ENCODE measurements around the gene ACACB. TPM values are rescaled to one million over a fixed set of nuclear protein-coding genes. Genes with fewer than 3 reads are reported as not detected.

ACACB gene
- polyA plus RNA-seq, 2 of the 4 experiments (the other 2 are of a cell fraction): 6.8 to 7.6 TPM

GRCh38 chr12:109167781-109168180 lies 51.4 kb downstream of the ACACB start:
- WGBS (ENCODE audit: missing lambda C conversion rate): 89% methylated on average over 18 of the region's 18 CpGs
- no peak for DNase-seq (ENCODE audit: low read depth in 1 of 2, low spot score in 1 of 2)
- ChIA-PET CTCF (interaction anchor here (0.6 to 1.1 kb wide), 3 partner anchors 22 to 260 kb away, joined by 3 read pairs; no protein-coding TSS in a partner anchor), POLR2A (no interaction called here)
- H3K4me1 ChIP-seq: no peaks in the 10 kb centered on the region
- H3K4me3 ChIP-seq: no peak overlapping the region
- H3K27ac ChIP-seq: no peak overlapping the region
- no peak overlapping the region for H3K4me2 ChIP-seq
- no peak for FAIRE-seq
- no peak for TF ChIP-seq GATA3 (IDR thresholded peaks at IDR 0.05; ENCODE audit: borderline replicate concordance)
- no peak for TF ChIP-seq CBX8 (IDR thresholded peaks at IDR 0.05)
- no peak for TF ChIP-seq HMGXB4 (CRISPR knock-in tag; IDR thresholded peaks at IDR 0.05; ENCODE audit: borderline replicate concordance)
- TF ChIP-seq TP53 (CRISPR knock-in tag; IDR thresholded peaks at IDR 0.05): no peak
- TF ChIP-seq FOSL2 (IDR thresholded peaks at IDR 0.05): no peak
- no peak for TF ChIP-seq FOSL2 (CRISPR knock-in tag; IDR thresholded peaks at IDR 0.05)
- TF ChIP-seq SMC3 (IDR thresholded peaks at IDR 0.05): no peak
- TF ChIP-seq ESRRA (IDR thresholded peaks at IDR 0.05; ENCODE audit: borderline replicate concordance, low read length): no peak
- no peak for TF ChIP-seq POLR2AphosphoS2 (conservative IDR thresholded peaks at IDR 0.05; ENCODE audit: low read length)
- TF ChIP-seq JUNB (IDR thresholded peaks at IDR 0.05): no peak
- no peak for TF ChIP-seq HDAC2 (IDR thresholded peaks at IDR 0.05)
- TF ChIP-seq FOXS1 (CRISPR knock-in tag; IDR thresholded peaks at IDR 0.05): no peak
- no peak for TF ChIP-seq PHF8 (IDR thresholded peaks at IDR 0.05; ENCODE audit: borderline replicate concordance, low read depth)
- no peak for TF ChIP-seq NFE2L2 (conservative IDR thresholded peaks at IDR 0.05; ENCODE audit: low read length)
- TF ChIP-seq KDM1A (IDR thresholded peaks at IDR 0.05; ENCODE audit: low read depth): no peak
- TF ChIP-seq MYC (IDR thresholded peaks at IDR 0.05; ENCODE audit: borderline replicate concordance, low read length): no peak
- no peak for TF ChIP-seq FOSB (CRISPR knock-in tag; IDR thresholded peaks at IDR 0.05)
- no peak for ATAC-seq
- no peaks in the 10 kb centered on the region for H3K9me3 ChIP-seq

GRCh38 chr12:109169262-109169661 lies 52.9 kb downstream of the ACACB start:
- DNase-seq (ENCODE audit: low read depth in 1 of 2, low spot score in 1 of 2) (no peak), FAIRE-seq (no peak), ATAC-seq (no peak)
- no peaks in the 10 kb centered on the region for H3K9me3 ChIP-seq
- ChIA-PET CTCF (interaction anchor here (1.2 kb wide), 2 partner anchors 57 to 216 kb away, joined by 3 to 4 read pairs; no protein-coding TSS in a partner anchor), POLR2A (no interaction called here)
- TF ChIP-seq TP53 (CRISPR knock-in tag; IDR thresholded peaks at IDR 0.05): no peak
- TF ChIP-seq SREBF2 (IDR thresholded peaks at IDR 0.05): no peak
- TF ChIP-seq EP300 (IDR thresholded peaks at IDR 0.05): no peak
- no peak for TF ChIP-seq HDAC2 (IDR thresholded peaks at IDR 0.05)
- no peak for TF ChIP-seq FOSL2 (IDR thresholded peaks at IDR 0.05)
- no peak for TF ChIP-seq FOSL2 (CRISPR knock-in tag; IDR thresholded peaks at IDR 0.05)
- no peak for TF ChIP-seq SMC3 (IDR thresholded peaks at IDR 0.05)
- no peak for TF ChIP-seq POLR2AphosphoS2 (conservative IDR thresholded peaks at IDR 0.05; ENCODE audit: low read length)
- TF ChIP-seq JUNB (IDR thresholded peaks at IDR 0.05): no peak
- no peak for TF ChIP-seq KDM1A (IDR thresholded peaks at IDR 0.05; ENCODE audit: low read depth)
- TF ChIP-seq CHD4 (IDR thresholded peaks at IDR 0.05; ENCODE audit: borderline replicate concordance): no peak
- TF ChIP-seq EHMT2 (IDR thresholded peaks at IDR 0.05; ENCODE audit: low read depth): no peak
- no peak for TF ChIP-seq E2F6 (IDR thresholded peaks at IDR 0.05; ENCODE audit: borderline replicate concordance, low read depth)
- no peak for TF ChIP-seq REST (IDR thresholded peaks at IDR 0.05)
- no peak for TF ChIP-seq TFCP2L1 (CRISPR knock-in tag; IDR thresholded peaks at IDR 0.05)
- no peak for TF ChIP-seq BCL3 (IDR thresholded peaks at IDR 0.05)
- TF ChIP-seq RAD21 (conservative IDR thresholded peaks at IDR 0.05 in 1 of 2, IDR thresholded peaks at IDR 0.05 in 1 of 2): no peak
- TF ChIP-seq CEBPB (IDR thresholded peaks at IDR 0.05): no peak
- H3K27ac ChIP-seq: no peak overlapping the region
- H3K4me2 ChIP-seq: no peak overlapping the region
- H3K4me1 ChIP-seq: no peaks in the 10 kb centered on the region
- no peak overlapping the region for H3K4me3 ChIP-seq
- 74% methylated on average over 3 of the region's 3 CpGs for WGBS (ENCODE audit: missing lambda C conversion rate)
